ENCODE data around the gene EIF3J.

DNA sequence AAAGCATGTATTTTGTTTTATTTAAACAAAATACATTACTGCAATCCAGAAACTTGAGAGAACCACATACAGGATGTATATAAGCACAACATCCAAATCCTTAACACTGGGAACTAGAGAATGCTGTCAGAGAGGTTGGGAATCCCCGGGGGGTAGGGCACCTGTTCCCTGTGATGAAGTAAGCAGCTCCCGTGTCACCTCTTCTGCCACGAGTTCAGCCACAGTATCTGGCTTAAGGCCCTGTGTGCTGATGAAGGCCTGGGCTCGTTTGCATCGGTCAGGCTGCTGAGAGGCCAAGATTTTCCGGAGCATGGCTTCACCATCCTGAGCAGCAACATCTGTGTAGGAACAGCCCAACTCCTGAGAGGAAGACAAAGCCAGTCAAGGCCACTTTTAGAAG, 36.4 kb downstream of the EIF3J start:
- TF ChIP-seq, protein P1, sequence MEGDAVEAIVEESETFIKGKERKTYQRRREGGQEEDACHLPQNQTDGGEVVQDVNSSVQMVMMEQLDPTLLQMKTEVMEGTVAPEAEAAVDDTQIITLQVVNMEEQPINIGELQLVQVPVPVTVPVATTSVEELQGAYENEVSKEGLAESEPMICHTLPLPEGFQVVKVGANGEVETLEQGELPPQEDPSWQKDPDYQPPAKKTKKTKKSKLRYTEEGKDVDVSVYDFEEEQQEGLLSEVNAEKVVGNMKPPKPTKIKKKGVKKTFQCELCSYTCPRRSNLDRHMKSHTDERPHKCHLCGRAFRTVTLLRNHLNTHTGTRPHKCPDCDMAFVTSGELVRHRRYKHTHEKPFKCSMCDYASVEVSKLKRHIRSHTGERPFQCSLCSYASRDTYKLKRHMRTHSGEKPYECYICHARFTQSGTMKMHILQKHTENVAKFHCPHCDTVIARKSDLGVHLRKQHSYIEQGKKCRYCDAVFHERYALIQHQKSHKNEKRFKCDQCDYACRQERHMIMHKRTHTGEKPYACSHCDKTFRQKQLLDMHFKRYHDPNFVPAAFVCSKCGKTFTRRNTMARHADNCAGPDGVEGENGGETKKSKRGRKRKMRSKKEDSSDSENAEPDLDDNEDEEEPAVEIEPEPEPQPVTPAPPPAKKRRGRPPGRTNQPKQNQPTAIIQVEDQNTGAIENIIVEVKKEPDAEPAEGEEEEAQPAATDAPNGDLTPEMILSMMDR (IDR thresholded peaks at IDR 0.05), result no peak
- TF ChIP-seq POLR2A (IDR thresholded peaks at IDR 0.05) (no peak), EP300 (IDR thresholded peaks at IDR 0.05) (no peak), POLR2AphosphoS5 (IDR thresholded peaks at IDR 0.05) (no peak)
